IPS DF 4.7 (cell line): ENCODE measurements around the gene RAB3C.

Source experiments
- DNase-seq: peaks from one replicate; pipeline ENCODE4 v3.0.0-alpha.2; 2013; ENCODE audit warnings: low spot score; ENCODE audit errors: extremely low read depth

RAB3C gene

GRCh38 chr5:58724992-58725391, 142.1 kb downstream of the RAB3C start:
- DNase-seq = no peak

GRCh38 chr5:58731641-58732040, 148.8 kb downstream of the RAB3C start:
- no peak for DNase-seq

GRCh38 chr5:58735637-58736036, 152.8 kb downstream of the RAB3C start:
- DNase-seq = no peak

GRCh38 chr5:58736214-58736613, 153.3 kb downstream of the RAB3C start:
- no peak for DNase-seq

GRCh38 chr5:58737671-58738070, 154.8 kb downstream of the RAB3C start:
- no peak for DNase-seq

GRCh38 chr5:58738336-58738735, 155.5 kb downstream of the RAB3C start:
- DNase-seq = no peak

GRCh38 chr5:58739051-58739450, 156.2 kb downstream of the RAB3C start:
- no peak for DNase-seq

- no peak for DNase-seq
Measured at GRCh38 chr5:58740956-58741355, 158.1 kb downstream of the RAB3C start.

GRCh38 chr5:58745350-58745749, 162.5 kb downstream of the RAB3C start:
- DNase-seq = no peak

GRCh38 chr5:58746321-58746720, 163.4 kb downstream of the RAB3C start:
- DNase-seq = no peak

GRCh38 chr5:58750036-58750435, 167.2 kb downstream of the RAB3C start:
- no peak for DNase-seq

GRCh38 chr5:58751222-58751837, 168.5 kb downstream of the RAB3C start:
- DNase-seq = no peak

GRCh38 chr5:58752104-58752503, 169.2 kb downstream of the RAB3C start:
- no peak for DNase-seq

GRCh38 chr5:58753446-58753845, 170.6 kb downstream of the RAB3C start:
- DNase-seq = no peak

GRCh38 chr5:58754250-58754649, 171.4 kb downstream of the RAB3C start:
- DNase-seq = no peak

GRCh38 chr5:58755397-58755796, 172.5 kb downstream of the RAB3C start:
- no peak for DNase-seq

- DNase-seq = no peak
Measured at GRCh38 chr5:58759745-58760144, 176.9 kb downstream of the RAB3C start.

- DNase-seq = no peak
Measured at GRCh38 chr5:58760222-58760621, 177.3 kb downstream of the RAB3C start.

GRCh38 chr5:58761407-58761806, 178.5 kb downstream of the RAB3C start:
- no peak for DNase-seq

GRCh38 chr5:58763390-58763789, 180.5 kb downstream of the RAB3C start:
- DNase-seq = no peak

GRCh38 chr5:58764199-58764598, 181.3 kb downstream of the RAB3C start:
- no peak for DNase-seq

GRCh38 chr5:58765058-58765457, 182.2 kb downstream of the RAB3C start:
- no peak for DNase-seq

- no peak for DNase-seq
Measured at GRCh38 chr5:58767104-58767503, 184.2 kb downstream of the RAB3C start.

- DNase-seq = no peak
Measured at GRCh38 chr5:58770136-58770535, 187.3 kb downstream of the RAB3C start.
